Measurements from ENCODE around the gene MAGEA8. TPM values are rescaled to one million over a fixed set of nuclear protein-coding genes. Genes with fewer than 3 reads are reported as not detected.

The MAGEA8 gene
- total and polyA plus RNA-seq, 7 donors: not detected

DNA sequence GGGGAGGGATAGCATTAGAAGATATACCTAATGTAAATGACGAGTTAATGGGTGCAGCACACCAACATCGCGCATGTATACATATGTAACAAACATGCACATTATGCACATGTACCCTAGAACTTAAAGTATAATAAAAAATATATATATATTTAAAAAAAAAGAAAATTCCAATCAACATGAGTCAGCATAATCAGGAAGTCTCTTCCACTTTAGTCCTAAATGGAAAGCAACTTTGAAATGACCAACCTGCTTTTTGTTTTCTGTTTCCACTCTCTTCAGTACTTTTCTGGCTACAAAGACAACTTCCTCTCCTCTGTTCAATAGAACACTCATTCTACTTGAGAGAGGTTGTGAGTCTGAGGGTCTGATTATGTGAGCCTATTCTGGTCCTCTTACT, 13.5 kb upstream of the MAGEA8 start:
- no peak for DNase-seq
- no peaks in the 10 kb centered on the region for H3K36me3 ChIP-seq
- no peaks in the 10 kb centered on the region for H3K4me1 ChIP-seq
- H3K27ac ChIP-seq: no peak overlapping the region
- peaks cover 0 to 3% (median 0%) of the 10 kb centered on the region in 4 donors for H3K9me3 ChIP-seq
- no peaks in the 10 kb centered on the region for H3K27me3 ChIP-seq
- TF ChIP-seq EP300 (IDR thresholded peaks at IDR 0.05) (no peak), POLR2A (IDR thresholded peaks at IDR 0.05) (no peak), POLR2AphosphoS5 (IDR thresholded peaks at IDR 0.05) (no peak)
- TF ChIP-seq, protein P1, sequence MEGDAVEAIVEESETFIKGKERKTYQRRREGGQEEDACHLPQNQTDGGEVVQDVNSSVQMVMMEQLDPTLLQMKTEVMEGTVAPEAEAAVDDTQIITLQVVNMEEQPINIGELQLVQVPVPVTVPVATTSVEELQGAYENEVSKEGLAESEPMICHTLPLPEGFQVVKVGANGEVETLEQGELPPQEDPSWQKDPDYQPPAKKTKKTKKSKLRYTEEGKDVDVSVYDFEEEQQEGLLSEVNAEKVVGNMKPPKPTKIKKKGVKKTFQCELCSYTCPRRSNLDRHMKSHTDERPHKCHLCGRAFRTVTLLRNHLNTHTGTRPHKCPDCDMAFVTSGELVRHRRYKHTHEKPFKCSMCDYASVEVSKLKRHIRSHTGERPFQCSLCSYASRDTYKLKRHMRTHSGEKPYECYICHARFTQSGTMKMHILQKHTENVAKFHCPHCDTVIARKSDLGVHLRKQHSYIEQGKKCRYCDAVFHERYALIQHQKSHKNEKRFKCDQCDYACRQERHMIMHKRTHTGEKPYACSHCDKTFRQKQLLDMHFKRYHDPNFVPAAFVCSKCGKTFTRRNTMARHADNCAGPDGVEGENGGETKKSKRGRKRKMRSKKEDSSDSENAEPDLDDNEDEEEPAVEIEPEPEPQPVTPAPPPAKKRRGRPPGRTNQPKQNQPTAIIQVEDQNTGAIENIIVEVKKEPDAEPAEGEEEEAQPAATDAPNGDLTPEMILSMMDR (IDR thresholded peaks at IDR 0.05): no peak
- H3K4me3 ChIP-seq: no peak overlapping the region
- WGBS, 2 donors: 97 to 99% methylated on average over 3 of the region's 3 CpGs
- intact Hi-C loops (cut with DNase I): no loop called here

DNA sequence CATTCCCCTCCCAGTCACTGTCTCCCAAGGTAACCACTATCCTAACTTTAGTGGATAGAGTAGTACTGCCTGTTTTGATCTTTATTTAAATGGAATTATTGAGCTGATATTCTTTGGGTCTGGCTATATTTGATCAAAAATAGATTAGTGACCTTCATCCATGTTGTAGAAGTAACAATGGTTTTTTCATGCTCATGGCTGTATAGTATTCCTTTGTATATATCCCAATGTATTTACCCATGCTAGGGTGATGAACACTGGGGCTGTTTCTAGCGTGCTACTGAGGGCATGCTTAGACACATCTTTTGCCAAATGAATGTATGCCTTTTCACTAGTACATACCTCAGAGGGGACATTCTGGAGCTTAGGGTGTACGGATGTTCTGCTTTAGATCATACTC, 10.1 kb upstream of the MAGEA8 start:
- WGBS, 2 donors: 86 to 92% methylated on average over 2 of the region's 2 CpGs
- intact Hi-C loops (cut with DNase I): no loop called here
- Histone ChIP-seq H3K4me3 (no peak overlapping the region), H3K9me3 (peaks cover 0 to 3% (median 0%) of the 10 kb centered on the region in 4 donors), H3K36me3 (no peaks in the 10 kb centered on the region), H3K4me1 (no peaks in the 10 kb centered on the region), H3K27me3 (no peaks in the 10 kb centered on the region), H3K27ac (no peak overlapping the region)
- TF ChIP-seq POLR2AphosphoS5 (IDR thresholded peaks at IDR 0.05) (no peak), EP300 (IDR thresholded peaks at IDR 0.05) (no peak), POLR2A (IDR thresholded peaks at IDR 0.05) (no peak)
- TF ChIP-seq, protein P1 (IDR thresholded peaks at IDR 0.05): no peak
- DNase-seq: no peak

DNA sequence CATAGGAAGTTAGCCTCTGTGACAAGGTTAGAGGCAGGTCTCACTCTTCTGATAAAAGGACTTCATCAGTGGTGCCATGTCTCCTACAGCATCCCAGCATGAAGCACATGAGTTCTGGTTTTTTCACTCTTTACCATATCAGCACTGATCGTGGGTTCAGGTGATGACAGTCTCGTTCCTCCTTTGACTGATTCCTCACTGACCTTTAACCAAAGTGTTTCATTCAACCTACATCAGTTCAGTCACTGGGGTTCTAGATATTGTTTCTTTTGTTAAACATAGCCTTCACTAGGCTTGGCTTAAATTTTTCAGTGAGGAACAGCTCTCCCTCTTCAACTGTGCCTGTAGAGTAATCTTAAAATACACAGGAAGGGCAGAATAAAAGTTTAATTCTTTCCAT, 9.6 kb upstream of the MAGEA8 start:
- H3K36me3 ChIP-seq: no peaks in the 10 kb centered on the region
- H3K4me3 ChIP-seq: no peak overlapping the region
- peaks cover 0 to 3% (median 0%) of the 10 kb centered on the region in 4 donors for H3K9me3 ChIP-seq
- no peaks in the 10 kb centered on the region for H3K4me1 ChIP-seq
- TF ChIP-seq, protein P1 (IDR thresholded peaks at IDR 0.05): no peak
- WGBS, 2 donors: 80 to 87% methylated on average over 2 of the region's 2 CpGs
- no peak overlapping the region for H3K27ac ChIP-seq
- no peaks in the 10 kb centered on the region for H3K27me3 ChIP-seq
- no peak for DNase-seq
- intact Hi-C loops (cut with DNase I): no loop called here

DNA sequence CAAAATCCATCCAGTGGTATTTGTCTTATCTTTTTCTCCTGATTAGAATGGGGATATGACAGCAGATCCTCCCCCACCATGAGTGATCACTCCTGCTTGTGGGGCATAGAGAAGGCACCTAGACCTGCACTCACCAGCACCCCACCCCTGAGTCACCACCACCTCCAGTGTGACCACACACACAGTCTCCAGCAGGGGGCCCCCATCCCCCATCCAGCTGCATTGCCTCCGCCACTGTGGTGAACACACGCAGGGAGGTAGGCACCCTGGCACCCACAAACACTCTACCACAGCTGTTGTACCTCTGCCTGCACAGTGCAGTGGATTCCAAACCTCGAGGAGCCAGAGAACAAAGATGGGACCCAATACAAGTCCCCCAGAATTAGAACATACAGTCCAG, 9.0 kb upstream of the MAGEA8 start:
- no peaks in the 10 kb centered on the region for H3K36me3 ChIP-seq
- intact Hi-C loops (cut with DNase I): no loop called here
- DNase-seq: no peak
- H3K4me1 ChIP-seq: no peaks in the 10 kb centered on the region
- no peak overlapping the region for H3K27ac ChIP-seq
- H3K27me3 ChIP-seq: no peaks in the 10 kb centered on the region
- 22 to 26% methylated on average over 3 of the region's 3 CpGs for WGBS, 2 donors
- no peak overlapping the region for H3K4me3 ChIP-seq
- TF ChIP-seq, protein P1 (IDR thresholded peaks at IDR 0.05): no peak
- TF ChIP-seq POLR2AphosphoS5 (IDR thresholded peaks at IDR 0.05) (no peak), POLR2A (IDR thresholded peaks at IDR 0.05) (no peak), EP300 (IDR thresholded peaks at IDR 0.05) (no peak)
- H3K9me3 ChIP-seq: peaks cover 0 to 3% (median 0%) of the 10 kb centered on the region in 4 donors

DNA sequence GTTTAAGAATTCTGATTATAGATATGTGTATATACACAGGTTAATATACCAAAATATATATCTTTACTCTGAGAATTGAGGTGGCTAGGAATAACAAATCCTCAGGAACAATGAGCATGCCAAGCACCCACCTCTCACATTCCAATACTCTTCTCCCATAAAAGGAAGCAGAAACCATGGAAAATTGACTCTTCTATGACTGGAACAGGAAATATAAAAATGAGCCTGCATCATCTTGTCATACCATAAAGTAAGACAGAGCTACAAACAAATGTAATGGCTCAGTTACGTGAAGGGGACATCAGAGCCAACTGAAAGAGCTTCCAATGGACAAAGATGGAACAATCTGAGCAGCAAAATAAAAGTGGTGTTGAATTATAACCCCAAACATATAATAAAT, 3.8 kb upstream of the MAGEA8 start:
- Histone ChIP-seq H3K27ac (no peak overlapping the region), H3K27me3 (no peaks in the 10 kb centered on the region), H3K4me1 (no peaks in the 10 kb centered on the region), H3K9me3 (peaks cover 0 to under 1% (median 0%) of the 10 kb centered on the region in 4 donors), H3K4me3 (no peak overlapping the region), H3K36me3 (no peaks in the 10 kb centered on the region)
- DNase-seq: no peak
- intact Hi-C loops (cut with DNase I): no loop called here
- TF ChIP-seq POLR2AphosphoS5 (IDR thresholded peaks at IDR 0.05) (no peak), POLR2A (IDR thresholded peaks at IDR 0.05) (no peak), EP300 (IDR thresholded peaks at IDR 0.05) (no peak)
- TF ChIP-seq, protein P1 (IDR thresholded peaks at IDR 0.05): no peak
- WGBS, 2 donors: 65 to 71% methylated on average over 1 of the region's 1 CpG
